Islet precursor cell (in vitro differentiated cells): ENCODE results near the gene ATP2C1.
"Not testable (repeated sequence)": the region's sequence is repeated elsewhere in the genome, so short reads cannot be mapped to it uniquely, and the experiment has no call there.

ENCODE experiments used
- DNase-seq: peaks from one replicate; pipeline ENCODE4 v3.0.0-alpha.2; 2018

Gene ATP2C1

GRCh38 chr3:130893376-130894129 lies at the start of gene ATP2C1:
ATP2C1 (plus strand) TSS chr3:130894084; CDS start chr3:130894770, 686 bp downstream.
- peak; percentile 98 for DNase-seq

- DNase-seq = no peak
Observed at GRCh38 chr3:130844462-130844861, 49.4 kb upstream of the ATP2C1 start.

GRCh38 chr3:130846181-130846580 lies 47.7 kb upstream of the ATP2C1 start:
- DNase-seq = no peak

GRCh38 chr3:130849091-130849552 lies 44.8 kb upstream of the ATP2C1 start:
- DNase-seq = no peak

- peak; percentile 73 for DNase-seq
Observed at GRCh38 chr3:130850044-130850797, 43.7 kb upstream of the ATP2C1 start.

GRCh38 chr3:130850843-130851242 lies 43.0 kb upstream of the ATP2C1 start:
- DNase-seq = no peak

- DNase-seq = no peak
Observed at GRCh38 chr3:130851277-130851676, 42.6 kb upstream of the ATP2C1 start.

- no peak for DNase-seq
Observed at GRCh38 chr3:130853581-130853980, 40.3 kb upstream of the ATP2C1 start.

- no peak for DNase-seq
Observed at GRCh38 chr3:130854208-130854864, 39.5 kb upstream of the ATP2C1 start.

GRCh38 chr3:130857336-130858026 lies 36.4 kb upstream of the ATP2C1 start:
- DNase-seq = no peak

GRCh38 chr3:130862130-130862529 lies 31.8 kb upstream of the ATP2C1 start:
- not testable (repeated sequence) for DNase-seq

GRCh38 chr3:130865489-130865888 lies 28.4 kb upstream of the ATP2C1 start:
- DNase-seq = no peak

- DNase-seq = no peak
Observed at GRCh38 chr3:130866327-130866726, 27.6 kb upstream of the ATP2C1 start.

GRCh38 chr3:130870423-130870822 lies 23.5 kb upstream of the ATP2C1 start:
- no peak for DNase-seq

- DNase-seq = no peak
Observed at GRCh38 chr3:130876594-130876993, 17.3 kb upstream of the ATP2C1 start.

- DNase-seq = no peak
Observed at GRCh38 chr3:130878464-130878863, 15.4 kb upstream of the ATP2C1 start.

GRCh38 chr3:130889416-130889946 lies 4.4 kb upstream of the ATP2C1 start:
- DNase-seq = no peak

GRCh38 chr3:130892759-130893375 lies 1.0 kb upstream of the ATP2C1 start:
- peak; percentile 71 for DNase-seq

- DNase-seq = peak; percentile 67
Observed at GRCh38 chr3:130894130-130894985, 474 bp downstream of the ATP2C1 start.

- DNase-seq = no peak
Observed at GRCh38 chr3:130894986-130895280, 1.0 kb downstream of the ATP2C1 start.
